ENCODE measurements around the gene ANO4. TPM values are rescaled to one million over a fixed set of nuclear protein-coding genes. Genes with fewer than 3 reads are reported as not detected.

Gene ANO4
- total RNA-seq, 2 donors from 2014 or later, result 7.2 to 8.5 TPM

DNA sequence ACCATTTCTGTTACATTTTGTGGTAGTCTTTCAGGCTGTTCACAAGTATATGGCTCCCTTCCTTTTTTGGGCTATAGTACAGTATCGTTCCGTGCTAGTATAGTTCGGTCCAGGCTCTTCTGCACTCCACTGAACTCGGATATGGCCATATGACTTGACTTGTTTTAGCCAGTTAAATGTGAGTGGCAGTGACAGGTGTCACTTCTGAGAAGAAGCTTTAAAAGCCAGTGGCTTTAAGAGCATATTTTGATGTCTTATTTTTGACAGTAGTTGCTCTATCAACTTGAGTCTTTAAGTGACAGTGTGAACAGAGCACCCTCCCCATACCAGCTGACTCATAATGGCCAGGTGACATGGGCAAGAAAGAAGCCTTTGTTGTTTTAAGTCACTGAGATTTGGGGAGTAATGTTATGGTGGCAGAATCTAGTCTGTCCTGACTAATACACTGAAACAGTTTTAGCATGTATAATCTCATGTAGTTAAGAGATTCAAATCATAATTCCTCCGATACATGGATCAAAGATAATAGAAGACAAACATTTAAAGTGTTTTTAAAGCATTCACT, 64.6 kb downstream of the ANO4 start:
- TF ChIP-seq, protein P1, sequence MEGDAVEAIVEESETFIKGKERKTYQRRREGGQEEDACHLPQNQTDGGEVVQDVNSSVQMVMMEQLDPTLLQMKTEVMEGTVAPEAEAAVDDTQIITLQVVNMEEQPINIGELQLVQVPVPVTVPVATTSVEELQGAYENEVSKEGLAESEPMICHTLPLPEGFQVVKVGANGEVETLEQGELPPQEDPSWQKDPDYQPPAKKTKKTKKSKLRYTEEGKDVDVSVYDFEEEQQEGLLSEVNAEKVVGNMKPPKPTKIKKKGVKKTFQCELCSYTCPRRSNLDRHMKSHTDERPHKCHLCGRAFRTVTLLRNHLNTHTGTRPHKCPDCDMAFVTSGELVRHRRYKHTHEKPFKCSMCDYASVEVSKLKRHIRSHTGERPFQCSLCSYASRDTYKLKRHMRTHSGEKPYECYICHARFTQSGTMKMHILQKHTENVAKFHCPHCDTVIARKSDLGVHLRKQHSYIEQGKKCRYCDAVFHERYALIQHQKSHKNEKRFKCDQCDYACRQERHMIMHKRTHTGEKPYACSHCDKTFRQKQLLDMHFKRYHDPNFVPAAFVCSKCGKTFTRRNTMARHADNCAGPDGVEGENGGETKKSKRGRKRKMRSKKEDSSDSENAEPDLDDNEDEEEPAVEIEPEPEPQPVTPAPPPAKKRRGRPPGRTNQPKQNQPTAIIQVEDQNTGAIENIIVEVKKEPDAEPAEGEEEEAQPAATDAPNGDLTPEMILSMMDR (IDR thresholded peaks at IDR 0.05), result no peak
- TF ChIP-seq POLR2A (IDR thresholded peaks at IDR 0.05) (no peak), POLR2AphosphoS5 (IDR thresholded peaks at IDR 0.05) (no peak)
- Histone ChIP-seq H3K36me3 (no peaks in the 10 kb centered on the region), H3K27me3 (replicated peaks; ENCODE audit: insufficient read depth) (no peaks in the 10 kb centered on the region), H3K4me3 (no peak overlapping the region), H3K9me3 (no peaks in the 10 kb centered on the region), H3K27ac (no peak overlapping the region), H3K4me1 (replicated peaks) (no peaks in the 10 kb centered on the region)
- intact Hi-C loops (cut with DNase I), result no loop called here
- 85% methylated on average over 5 of the region's 5 CpGs for WGBS
- no peak for DNase-seq (ENCODE audit: low spot score)

DNA sequence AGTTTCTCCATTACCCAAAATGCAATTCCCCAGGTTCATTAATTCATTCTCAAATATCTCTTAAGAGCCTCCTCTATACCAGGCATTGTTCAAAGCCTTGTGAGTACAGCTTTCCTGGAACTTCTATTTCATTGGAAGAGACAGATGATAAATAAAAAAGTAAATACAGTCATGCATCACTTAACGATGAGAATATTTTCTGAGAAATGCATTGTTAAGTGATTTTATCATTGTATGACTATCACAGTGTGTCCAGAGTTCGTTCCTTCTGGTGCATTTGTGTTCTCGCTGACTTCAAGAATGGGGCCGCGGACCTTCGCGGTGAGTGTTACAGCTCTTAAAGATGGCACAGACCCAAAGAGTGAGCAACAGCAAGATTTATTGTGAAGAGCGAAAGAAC, 66.0 kb downstream of the ANO4 start:
- WGBS, result 80% methylated on average over 8 of the region's 8 CpGs
- no peak overlapping the region for H3K4me3 ChIP-seq
- no peak for TF ChIP-seq POLR2A (IDR thresholded peaks at IDR 0.05)
- no peak overlapping the region for H3K27ac ChIP-seq
- no peaks in the 10 kb centered on the region for H3K36me3 ChIP-seq
- DNase-seq (ENCODE audit: low spot score), result no peak
- no peaks in the 10 kb centered on the region for H3K27me3 ChIP-seq (replicated peaks; ENCODE audit: insufficient read depth)
- intact Hi-C loops (cut with DNase I), result no loop called here
- H3K9me3 ChIP-seq, result no peaks in the 10 kb centered on the region
- no peaks in the 10 kb centered on the region for H3K4me1 ChIP-seq (replicated peaks)

DNA sequence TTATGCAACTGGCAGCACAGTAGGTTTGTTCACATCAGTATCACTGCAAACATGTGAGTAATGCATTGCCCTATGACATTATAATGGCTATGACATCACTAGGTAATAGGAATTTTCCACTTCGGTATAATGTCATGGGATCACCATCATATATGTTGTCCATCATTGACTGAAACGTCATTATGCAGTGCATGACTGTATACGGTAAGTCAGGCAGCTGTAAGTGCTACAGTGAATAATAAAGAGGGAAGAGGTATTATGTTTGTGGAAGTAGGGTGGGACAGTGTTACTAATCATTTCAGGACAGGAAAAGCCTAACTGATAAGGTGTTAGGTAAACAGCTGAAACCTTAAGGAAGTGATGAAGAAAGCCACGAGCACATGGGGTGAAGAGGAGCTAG, 68.1 kb downstream of the ANO4 start:
- DNase-seq (ENCODE audit: low spot score), result no peak
- TF ChIP-seq, protein P1 (IDR thresholded peaks at IDR 0.05), result no peak
- TF ChIP-seq POLR2A (IDR thresholded peaks at IDR 0.05) (no peak), POLR2AphosphoS5 (IDR thresholded peaks at IDR 0.05) (no peak)
- no peaks in the 10 kb centered on the region for H3K27me3 ChIP-seq (replicated peaks; ENCODE audit: insufficient read depth)
- no peaks in the 10 kb centered on the region for H3K4me1 ChIP-seq (replicated peaks)
- H3K4me3 ChIP-seq, result no peak overlapping the region
- H3K36me3 ChIP-seq, result no peaks in the 10 kb centered on the region
- H3K27ac ChIP-seq, result no peak overlapping the region
- intact Hi-C loops (cut with DNase I), result no loop called here
- 72% methylated on average over 4 of the region's 4 CpGs for WGBS
- H3K9me3 ChIP-seq, result no peaks in the 10 kb centered on the region

DNA sequence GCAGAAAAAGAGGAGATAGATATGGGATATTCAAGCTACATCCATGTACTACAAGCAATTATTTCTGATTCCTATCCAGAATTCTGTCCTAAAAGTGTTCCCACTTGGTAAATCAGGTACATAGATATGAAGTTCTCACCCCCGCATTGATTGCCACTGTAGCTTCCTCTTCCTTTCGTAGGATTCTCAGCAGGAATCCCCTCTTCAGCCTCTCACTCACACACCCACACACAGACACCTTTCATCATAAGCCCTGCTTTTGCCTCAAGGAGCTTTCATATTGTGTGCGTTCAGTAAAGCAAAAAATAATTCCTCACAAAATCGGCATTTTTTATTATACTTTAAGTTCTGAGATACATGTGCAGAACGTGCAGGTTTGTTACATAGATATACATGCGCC, 69.8 kb downstream of the ANO4 start:
- 84% methylated on average over 6 of the region's 6 CpGs for WGBS
- Histone ChIP-seq H3K27ac (no peak overlapping the region), H3K36me3 (no peaks in the 10 kb centered on the region), H3K4me1 (replicated peaks) (no peaks in the 10 kb centered on the region), H3K4me3 (no peak overlapping the region), H3K27me3 (replicated peaks; ENCODE audit: insufficient read depth) (no peaks in the 10 kb centered on the region), H3K9me3 (no peaks in the 10 kb centered on the region)
- intact Hi-C loops (cut with DNase I), result no loop called here
- TF ChIP-seq, protein P1 (IDR thresholded peaks at IDR 0.05), result no peak
- TF ChIP-seq POLR2AphosphoS5 (IDR thresholded peaks at IDR 0.05), result no peak
- TF ChIP-seq POLR2A (IDR thresholded peaks at IDR 0.05), result no peak
- no peak for DNase-seq (ENCODE audit: low spot score)

DNA sequence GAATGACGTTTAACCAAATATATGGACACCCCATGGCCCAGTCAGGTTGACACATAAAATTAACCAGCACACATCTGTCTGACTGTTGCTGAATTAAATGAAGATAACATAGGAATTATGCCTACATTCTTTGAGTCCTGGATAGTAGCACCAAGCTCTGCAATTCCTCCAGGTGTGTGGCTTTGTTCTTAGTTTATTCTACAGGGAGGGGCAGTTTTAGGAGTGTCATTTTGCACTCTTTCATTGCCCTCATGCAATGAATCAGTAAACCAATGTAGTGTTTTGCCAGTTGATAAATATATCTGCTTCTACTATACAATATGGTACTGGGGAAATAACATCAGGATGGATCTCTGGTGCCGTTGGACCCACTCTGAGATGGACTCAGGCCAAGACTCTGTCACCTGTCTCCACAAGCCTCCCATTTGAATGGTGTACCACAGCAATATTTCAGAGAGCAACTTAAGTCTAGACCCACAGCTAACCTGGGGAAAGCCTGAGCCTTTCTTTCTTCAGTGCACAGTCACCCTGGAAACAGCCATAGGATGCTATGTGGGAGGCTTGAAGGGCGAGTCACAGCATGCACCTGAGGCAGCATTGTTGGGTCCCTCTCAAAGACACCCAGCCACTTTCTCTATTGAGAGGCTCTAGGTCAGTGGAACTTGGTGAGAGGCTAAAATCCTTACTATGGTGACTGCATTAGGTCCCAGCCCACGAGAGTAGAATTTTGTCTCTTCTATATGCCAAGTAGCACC, 73.2 kb downstream of the ANO4 start:
- WGBS, result 68% methylated on average over 4 of the region's 4 CpGs
- no peaks in the 10 kb centered on the region for H3K9me3 ChIP-seq

More for the DNA sequence above, 73.2 kb downstream of the ANO4 start:
- Histone ChIP-seq H3K36me3 (no peaks in the 10 kb centered on the region), H3K4me3 (no peak overlapping the region), H3K4me1 (replicated peaks) (no peaks in the 10 kb centered on the region), H3K27me3 (replicated peaks; ENCODE audit: insufficient read depth) (no peaks in the 10 kb centered on the region), H3K27ac (no peak overlapping the region)
- no peak for TF ChIP-seq POLR2A (IDR thresholded peaks at IDR 0.05)
- no peak for TF ChIP-seq POLR2AphosphoS5 (IDR thresholded peaks at IDR 0.05)
- TF ChIP-seq, protein P1 (IDR thresholded peaks at IDR 0.05), result no peak
- no peak for DNase-seq (ENCODE audit: low spot score)
- intact Hi-C loops (cut with DNase I), result no loop called here

Measured in prostate gland (tissue), 2 donors.